T-helper 2 cell treated with Interferon-gamma antibody and Interleukin-4, amounts not matched to agents 5 μg/mL and 100 μg/mL, for 36 hours (primary cell): Measurements from ENCODE around the gene RPL32.
A peak's percentile ranks its signal among the peaks of the same experiment; 100 is the strongest.

Experiments used
- DNase-seq: peaks from one replicate; pipeline ENCODE4 v3.0.0; 2021; ENCODE audit warnings: low spot score
- H3K27ac Mint-ChIP-seq: one replicate; pipeline ENCODE4 v1.8.0; 2021; ENCODE audit warnings: mild to moderate bottlenecking, mixed read lengths
- H3K27me3 Mint-ChIP-seq: one replicate; pipeline ENCODE4 v1.8.0; 2021; ENCODE audit warnings: low read depth, mixed read lengths
- H3K36me3 Mint-ChIP-seq: one replicate; pipeline ENCODE4 v1.8.0; 2021; ENCODE audit warnings: low read depth, mixed read lengths
- H3K4me1 Mint-ChIP-seq: one replicate; pipeline ENCODE4 v1.8.0; 2021; ENCODE audit warnings: low read depth, mixed read lengths
- H3K4me3 Mint-ChIP-seq: one replicate; pipeline ENCODE4 v1.8.0; 2022; ENCODE audit warnings: mild to moderate bottlenecking, moderate library complexity, mixed read lengths
- H3K9me3 Mint-ChIP-seq: one replicate; pipeline ENCODE4 v1.8.0; 2021; ENCODE audit warnings: mixed read lengths

The RPL32 gene

GRCh38 chr3:12832350-12833221 lies 8.8 kb downstream of the RPL32 start:
- peaks cover 4% of the 10 kb centered on the region for H3K4me1 Mint-ChIP-seq
- H3K27ac Mint-ChIP-seq, result no peak overlapping the region
- H3K27me3 Mint-ChIP-seq, result no peaks in the 10 kb centered on the region
- H3K36me3 Mint-ChIP-seq, result peaks cover 59% of the 10 kb centered on the region
- no peaks in the 10 kb centered on the region for H3K9me3 Mint-ChIP-seq
- no peak overlapping the region for H3K4me3 Mint-ChIP-seq
- DNase-seq, result no peak

DNA sequence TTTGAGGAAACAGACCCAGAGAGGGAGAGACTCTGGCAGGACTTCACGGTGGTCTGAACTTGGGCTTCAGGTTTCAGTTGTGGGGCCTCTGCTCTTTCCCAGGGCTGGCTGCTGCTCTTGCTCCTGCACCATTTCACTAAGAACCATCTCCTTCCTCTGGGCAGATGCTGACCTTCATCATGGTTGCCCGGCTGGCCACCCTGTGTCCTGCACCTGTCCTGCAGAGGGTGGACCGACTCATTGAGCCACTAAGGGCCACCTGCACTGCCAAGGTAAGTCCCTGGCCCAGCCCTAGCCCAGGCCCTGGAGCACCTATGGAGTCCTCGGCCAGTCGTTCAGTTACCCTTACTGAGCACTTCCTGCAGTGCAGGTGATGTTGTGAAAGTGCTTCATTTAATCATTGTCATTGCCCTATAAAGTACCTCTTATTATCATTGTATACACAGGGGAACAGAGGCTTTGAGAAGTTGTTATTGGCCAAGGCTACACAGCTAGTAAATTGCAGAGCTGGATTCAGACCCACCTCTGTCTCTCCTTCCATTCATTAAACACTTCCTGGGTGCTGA lies 10.0 kb downstream of the RPL32 start:
- DNase-seq, result no peak
- Mint-ChIP-seq H3K9me3 (no peaks in the 10 kb centered on the region), H3K4me3 (no peak overlapping the region), H3K27me3 (no peaks in the 10 kb centered on the region), H3K4me1 (no peaks in the 10 kb centered on the region), H3K27ac (peak overlapping the region; percentile 49), H3K36me3 (peaks cover 48% of the 10 kb centered on the region)

DNA sequence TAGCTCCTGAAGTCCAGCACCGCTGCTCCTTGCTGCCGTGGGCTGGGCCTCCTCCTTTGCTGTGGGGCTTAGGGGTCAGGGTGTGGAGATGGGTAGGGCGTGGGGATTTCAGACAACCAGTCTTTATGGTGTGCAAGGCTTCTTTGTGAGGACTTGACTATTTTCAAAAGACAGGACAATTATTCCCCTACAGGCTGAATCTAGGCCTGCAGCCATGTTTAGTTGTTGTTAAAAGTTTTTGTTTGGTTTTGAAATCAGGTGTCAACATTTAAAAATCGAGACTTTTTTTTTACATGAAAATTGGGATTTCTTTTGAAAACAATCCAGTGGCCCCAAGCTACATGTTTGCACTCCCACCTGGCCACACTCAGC lies 10.6 kb downstream of the RPL32 start:
- no peaks in the 10 kb centered on the region for H3K27me3 Mint-ChIP-seq
- peaks cover 42% of the 10 kb centered on the region for H3K36me3 Mint-ChIP-seq
- no peak overlapping the region for H3K27ac Mint-ChIP-seq
- no peaks in the 10 kb centered on the region for H3K9me3 Mint-ChIP-seq
- H3K4me3 Mint-ChIP-seq, result no peak overlapping the region
- no peak for DNase-seq
- no peaks in the 10 kb centered on the region for H3K4me1 Mint-ChIP-seq

DNA sequence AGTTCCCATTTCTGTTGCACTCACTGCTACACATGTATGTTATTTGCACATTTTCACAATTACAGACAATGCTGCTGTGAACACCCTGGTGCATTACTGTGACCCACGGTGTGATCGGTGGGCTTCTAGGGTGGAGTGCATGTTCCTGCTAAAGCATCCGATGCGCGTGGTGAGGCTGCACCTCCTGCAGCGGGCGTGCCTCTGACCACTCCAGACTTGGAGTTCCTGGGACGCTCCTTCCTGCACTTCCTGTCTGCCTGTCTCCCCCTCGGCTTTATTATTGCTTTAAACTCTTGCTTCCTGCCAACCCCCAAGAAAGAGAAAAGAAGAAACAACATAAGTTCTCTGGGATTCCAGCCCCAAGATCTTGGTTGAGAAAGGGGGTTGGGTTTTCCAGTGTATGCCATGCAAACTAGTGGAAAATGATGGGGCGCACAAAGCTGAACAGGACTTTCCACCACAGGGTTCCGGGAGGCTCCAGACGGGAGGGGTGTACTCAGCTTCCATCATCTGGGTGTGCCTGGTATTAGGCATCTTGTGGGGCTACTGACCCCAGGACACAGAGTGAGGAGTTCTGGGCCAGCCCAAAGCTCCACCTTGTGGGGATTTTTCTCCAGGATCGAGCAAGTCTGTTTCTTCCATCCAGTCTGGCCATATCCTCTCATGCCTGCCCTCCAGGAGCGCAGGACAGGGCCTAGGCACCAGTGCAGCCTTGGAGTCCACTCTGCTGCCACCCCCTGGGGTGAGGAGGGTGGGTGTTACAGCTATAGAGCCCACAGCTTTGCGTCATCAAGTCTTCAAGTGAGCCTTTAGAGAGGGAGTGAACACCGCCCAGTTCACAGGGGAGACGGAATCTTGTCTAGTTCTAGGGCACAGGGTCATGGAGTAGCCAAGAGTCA lies 11.2 kb downstream of the RPL32 start:
- no peak for DNase-seq
- no peak overlapping the region for H3K27ac Mint-ChIP-seq
- no peaks in the 10 kb centered on the region for H3K27me3 Mint-ChIP-seq
- no peaks in the 10 kb centered on the region for H3K4me1 Mint-ChIP-seq
- no peaks in the 10 kb centered on the region for H3K9me3 Mint-ChIP-seq
- H3K36me3 Mint-ChIP-seq, result peaks cover 38% of the 10 kb centered on the region
- no peak overlapping the region for H3K4me3 Mint-ChIP-seq

DNA sequence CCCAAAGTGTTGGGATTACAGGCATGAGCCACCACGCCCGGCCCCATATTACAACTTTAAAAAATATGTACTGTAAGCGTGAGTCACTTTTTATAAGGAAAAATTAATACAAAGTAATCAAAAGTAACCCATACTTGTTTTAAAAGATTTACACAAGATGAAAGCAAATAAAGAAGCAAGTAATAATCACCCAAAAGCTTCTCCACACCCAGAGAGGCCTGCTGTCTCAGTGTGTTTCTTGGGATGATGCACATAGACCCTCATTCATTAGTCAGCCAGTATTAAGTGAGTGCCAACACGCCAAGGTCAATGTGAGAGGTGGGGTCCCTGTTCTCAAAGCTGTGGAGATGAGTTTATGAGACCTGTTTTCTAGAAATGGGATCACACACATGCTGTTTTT lies 12.0 kb downstream of the RPL32 start:
- H3K27me3 Mint-ChIP-seq, result no peaks in the 10 kb centered on the region
- no peak overlapping the region for H3K4me3 Mint-ChIP-seq
- H3K27ac Mint-ChIP-seq, result no peak overlapping the region
- peaks cover 31% of the 10 kb centered on the region for H3K36me3 Mint-ChIP-seq
- H3K9me3 Mint-ChIP-seq, result no peaks in the 10 kb centered on the region
- DNase-seq, result no peak
- H3K4me1 Mint-ChIP-seq, result no peaks in the 10 kb centered on the region

GRCh38 chr3:12828751-12829150 lies 12.6 kb downstream of the RPL32 start:
- no peak for DNase-seq
- peaks cover 25% of the 10 kb centered on the region for H3K36me3 Mint-ChIP-seq
- no peak overlapping the region for H3K4me3 Mint-ChIP-seq
- H3K9me3 Mint-ChIP-seq, result no peaks in the 10 kb centered on the region
- H3K4me1 Mint-ChIP-seq, result no peaks in the 10 kb centered on the region
- no peaks in the 10 kb centered on the region for H3K27me3 Mint-ChIP-seq
- no peak overlapping the region for H3K27ac Mint-ChIP-seq

- Mint-ChIP-seq H3K9me3 (no peaks in the 10 kb centered on the region), H3K36me3 (no peaks in the 10 kb centered on the region), H3K27me3 (no peaks in the 10 kb centered on the region), H3K27ac (no peak overlapping the region), H3K4me3 (no peak overlapping the region), H3K4me1 (peaks cover 1% of the 10 kb centered on the region)
- DNase-seq, result no peak
These were observed 16.2 kb downstream of the RPL32 start for GRCh38 chr3:12825156-12825555.

DNA sequence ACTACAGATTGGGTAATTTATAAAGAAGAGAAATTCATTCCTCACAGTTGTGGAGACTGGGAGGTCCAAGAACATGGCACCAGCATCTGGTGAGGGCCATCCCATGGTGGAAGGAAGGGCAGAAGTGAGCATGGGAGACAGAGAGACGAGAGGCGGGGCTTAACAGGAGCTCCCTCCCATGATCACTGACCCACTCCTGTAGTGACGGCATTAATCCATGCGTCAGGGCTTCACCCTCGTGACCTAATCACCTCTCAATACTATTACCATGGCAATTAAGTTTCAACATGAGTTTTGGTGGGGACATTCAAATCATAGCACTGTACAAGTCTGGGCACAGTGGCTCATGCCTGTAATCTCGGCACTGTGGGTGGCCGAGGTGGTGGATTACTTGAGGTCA lies 17.1 kb downstream of the RPL32 start:
- Mint-ChIP-seq H3K36me3 (no peaks in the 10 kb centered on the region), H3K4me3 (no peak overlapping the region), H3K27ac (no peak overlapping the region), H3K4me1 (peaks cover 1% of the 10 kb centered on the region), H3K27me3 (no peaks in the 10 kb centered on the region), H3K9me3 (no peaks in the 10 kb centered on the region)
- DNase-seq, result no peak

- Mint-ChIP-seq H3K9me3 (no peaks in the 10 kb centered on the region), H3K36me3 (no peaks in the 10 kb centered on the region), H3K27me3 (no peaks in the 10 kb centered on the region), H3K27ac (no peak overlapping the region), H3K4me1 (peaks cover 1% of the 10 kb centered on the region), H3K4me3 (no peak overlapping the region)
- DNase-seq, result no peak
These were observed 18.5 kb downstream of the RPL32 start for GRCh38 chr3:12822725-12823373.

DNA sequence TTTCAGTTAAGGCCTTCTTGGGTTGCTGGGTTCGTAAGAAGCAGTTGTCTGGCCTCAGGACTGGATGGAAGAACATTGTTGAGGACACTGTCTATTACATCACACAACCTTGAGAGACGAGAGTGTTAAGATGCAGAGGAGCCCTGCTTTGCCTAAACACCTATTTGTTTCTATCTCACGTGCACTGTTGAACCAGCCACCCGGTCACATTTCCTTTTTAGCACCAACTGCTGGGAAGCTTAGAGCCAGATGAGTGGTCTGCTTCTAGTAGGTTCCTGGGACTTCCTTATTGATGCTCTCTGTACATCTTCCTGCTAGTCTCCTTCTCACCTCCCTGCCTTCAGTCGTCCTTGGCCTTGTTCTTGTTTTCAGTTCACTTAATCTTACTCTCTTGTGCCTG lies 22.6 kb downstream of the RPL32 start:
- Mint-ChIP-seq H3K27me3 (no peaks in the 10 kb centered on the region), H3K4me3 (no peak overlapping the region), H3K36me3 (no peaks in the 10 kb centered on the region), H3K9me3 (no peaks in the 10 kb centered on the region), H3K27ac (no peak overlapping the region), H3K4me1 (peaks cover 1% of the 10 kb centered on the region)
- no peak for DNase-seq

DNA sequence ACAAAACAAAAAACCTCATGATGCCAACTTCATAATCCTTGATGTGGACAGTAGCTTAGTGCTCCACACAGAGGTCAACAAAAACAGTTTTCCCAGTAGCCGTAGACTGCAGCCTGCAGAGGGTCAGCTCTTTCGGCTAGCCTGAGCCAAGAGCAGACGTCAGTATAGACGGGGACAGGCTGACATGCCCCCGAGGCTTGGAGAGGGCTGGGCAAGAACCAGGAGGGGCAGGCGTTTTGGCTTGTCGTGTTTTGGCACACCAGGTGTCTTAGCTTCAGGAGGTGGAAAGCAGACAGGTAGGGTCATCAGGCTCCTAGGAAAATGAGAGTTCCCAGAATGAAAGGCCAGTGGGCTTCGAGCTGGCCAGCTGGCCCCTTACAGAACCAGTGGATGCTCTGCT lies 23.1 kb downstream of the RPL32 start:
- H3K4me3 Mint-ChIP-seq, result no peak overlapping the region
- H3K27ac Mint-ChIP-seq, result no peak overlapping the region
- H3K36me3 Mint-ChIP-seq, result no peaks in the 10 kb centered on the region
- peaks cover 1% of the 10 kb centered on the region for H3K4me1 Mint-ChIP-seq
- no peak for DNase-seq
- H3K27me3 Mint-ChIP-seq, result no peaks in the 10 kb centered on the region
- no peaks in the 10 kb centered on the region for H3K9me3 Mint-ChIP-seq

DNA sequence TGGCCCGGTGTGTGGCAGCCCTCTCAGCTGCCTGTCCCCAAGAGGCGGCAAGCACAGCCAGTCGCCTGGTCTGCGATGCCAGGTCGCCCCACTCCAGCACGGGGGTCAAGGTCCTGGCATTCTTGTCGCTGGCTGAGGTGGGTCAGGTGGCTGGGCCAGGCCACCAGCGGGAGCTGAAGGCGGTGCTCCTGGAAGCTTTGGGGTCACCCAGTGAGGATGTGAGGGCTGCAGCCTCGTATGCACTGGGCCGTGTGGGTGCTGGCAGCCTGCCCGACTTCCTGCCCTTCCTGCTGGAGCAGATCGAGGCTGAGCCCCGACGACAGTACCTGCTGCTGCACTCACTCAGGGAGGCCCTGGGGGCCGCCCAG lies 24.0 kb downstream of the RPL32 start:
- Mint-ChIP-seq H3K36me3 (no peaks in the 10 kb centered on the region), H3K4me3 (no peak overlapping the region), H3K27me3 (no peaks in the 10 kb centered on the region), H3K27ac (no peak overlapping the region), H3K9me3 (no peaks in the 10 kb centered on the region), H3K4me1 (no peaks in the 10 kb centered on the region)
- no peak for DNase-seq

- Mint-ChIP-seq H3K27me3 (no peaks in the 10 kb centered on the region), H3K4me1 (no peaks in the 10 kb centered on the region), H3K4me3 (no peak overlapping the region), H3K9me3 (no peaks in the 10 kb centered on the region), H3K27ac (no peak overlapping the region), H3K36me3 (no peaks in the 10 kb centered on the region)
- DNase-seq, result no peak
These were observed 24.6 kb downstream of the RPL32 start for GRCh38 chr3:12816521-12817342.
